GM12874 (cell line): Measurements from ENCODE around the gene P2RX7.

Source experiments
- TF ChIP-seq, protein P1 (sequence below): IDR thresholded peaks from 2 replicates; pipeline ENCODE4 v1.5.1; 2011; ENCODE audit warnings: low read depth, mild to moderate bottlenecking, control low read depth, low read length, moderate library complexity; ENCODE audit not compliant: insufficient read depth

P2RX7 gene

GRCh38 chr12:121217761-121218160 is 85.1 kb downstream of the P2RX7 start:
- TF ChIP-seq, protein P1, sequence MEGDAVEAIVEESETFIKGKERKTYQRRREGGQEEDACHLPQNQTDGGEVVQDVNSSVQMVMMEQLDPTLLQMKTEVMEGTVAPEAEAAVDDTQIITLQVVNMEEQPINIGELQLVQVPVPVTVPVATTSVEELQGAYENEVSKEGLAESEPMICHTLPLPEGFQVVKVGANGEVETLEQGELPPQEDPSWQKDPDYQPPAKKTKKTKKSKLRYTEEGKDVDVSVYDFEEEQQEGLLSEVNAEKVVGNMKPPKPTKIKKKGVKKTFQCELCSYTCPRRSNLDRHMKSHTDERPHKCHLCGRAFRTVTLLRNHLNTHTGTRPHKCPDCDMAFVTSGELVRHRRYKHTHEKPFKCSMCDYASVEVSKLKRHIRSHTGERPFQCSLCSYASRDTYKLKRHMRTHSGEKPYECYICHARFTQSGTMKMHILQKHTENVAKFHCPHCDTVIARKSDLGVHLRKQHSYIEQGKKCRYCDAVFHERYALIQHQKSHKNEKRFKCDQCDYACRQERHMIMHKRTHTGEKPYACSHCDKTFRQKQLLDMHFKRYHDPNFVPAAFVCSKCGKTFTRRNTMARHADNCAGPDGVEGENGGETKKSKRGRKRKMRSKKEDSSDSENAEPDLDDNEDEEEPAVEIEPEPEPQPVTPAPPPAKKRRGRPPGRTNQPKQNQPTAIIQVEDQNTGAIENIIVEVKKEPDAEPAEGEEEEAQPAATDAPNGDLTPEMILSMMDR: no peak

DNA sequence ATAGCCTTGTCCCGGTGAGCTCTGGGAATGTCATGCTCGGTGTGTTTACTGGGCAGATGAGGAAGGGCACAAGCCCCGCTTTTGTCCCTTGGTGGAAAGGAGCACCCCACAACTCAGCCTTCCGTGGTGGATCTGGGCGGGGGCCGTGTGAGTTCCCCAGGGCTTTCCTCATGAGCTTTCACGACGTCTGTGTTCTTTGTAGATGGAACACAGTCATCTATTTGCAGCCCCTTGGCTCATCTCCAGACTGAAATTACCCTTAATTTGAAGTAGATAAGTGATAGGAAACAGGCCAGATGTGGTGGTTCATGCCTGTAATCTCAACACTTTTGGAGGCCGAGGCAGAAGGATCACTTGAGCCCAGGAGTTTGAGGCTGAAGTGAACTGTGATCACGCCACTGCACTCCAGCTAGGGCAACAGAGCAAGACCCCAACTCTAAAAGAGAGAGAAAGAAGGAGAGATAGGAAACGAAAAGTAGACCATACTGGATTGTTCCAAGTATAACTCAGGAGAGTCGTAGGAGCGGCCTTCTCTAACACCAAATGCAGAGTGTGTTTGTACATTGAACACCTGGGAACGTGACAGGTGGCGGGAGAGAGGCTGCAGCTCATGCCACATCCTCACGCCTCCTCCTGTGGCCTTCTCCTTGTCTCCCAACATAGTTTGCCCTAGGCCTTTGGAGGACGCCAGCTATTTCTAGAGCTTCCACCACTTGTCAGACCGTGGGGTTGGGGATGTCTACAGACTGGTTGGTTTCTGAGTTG is 86.1 kb downstream of the P2RX7 start:
- TF ChIP-seq, protein P1: no peak

DNA sequence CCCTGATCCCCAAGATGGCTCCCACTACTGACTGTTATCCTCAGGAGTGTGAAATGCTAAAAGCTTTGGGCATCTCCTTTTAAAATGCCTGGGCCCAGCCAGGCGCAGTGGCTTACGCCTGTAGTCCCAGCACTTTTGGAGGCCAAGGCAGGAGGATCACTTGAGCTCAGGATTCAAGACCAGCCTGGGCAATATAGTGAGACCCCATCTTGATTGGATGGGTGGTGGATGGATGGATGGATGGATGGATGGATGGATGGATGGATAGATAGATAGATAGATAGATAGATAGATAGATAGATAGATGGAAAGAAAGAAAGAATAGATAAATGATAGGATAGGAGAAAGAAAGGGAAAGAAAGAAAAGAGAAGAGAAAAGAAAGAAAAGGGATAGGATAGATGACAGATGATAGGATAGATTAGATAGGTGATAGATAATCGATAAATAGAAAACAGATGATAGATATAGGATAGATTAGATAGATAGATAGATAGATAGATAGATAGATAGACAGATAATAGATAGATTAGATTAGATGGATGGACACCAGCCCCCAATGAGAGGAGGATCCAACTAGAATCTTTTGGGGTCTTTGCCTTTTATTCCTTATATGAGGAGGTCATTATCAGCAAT is 86.8 kb downstream of the P2RX7 start:
- TF ChIP-seq, protein P1: no peak

DNA sequence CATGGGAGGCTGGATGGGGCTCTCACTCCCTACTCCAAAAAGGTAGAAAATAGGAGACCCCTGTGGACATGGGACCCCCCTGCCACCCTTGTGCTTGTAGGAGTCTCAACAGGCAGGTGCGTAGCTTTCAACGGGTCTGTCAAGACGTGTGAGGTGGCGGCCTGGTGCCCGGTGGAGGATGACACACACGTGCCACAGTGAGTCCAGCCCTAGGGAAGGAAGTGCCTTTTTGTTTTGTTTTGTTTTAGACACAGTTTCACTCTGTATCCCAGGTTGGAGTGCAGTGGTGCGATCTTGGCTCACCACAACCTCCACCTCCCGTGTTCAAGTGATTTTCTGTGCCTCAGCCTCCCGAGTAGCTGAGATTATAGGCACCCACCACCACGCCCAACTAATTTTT is 90.2 kb downstream of the P2RX7 start:
- TF ChIP-seq, protein P1: no peak

DNA sequence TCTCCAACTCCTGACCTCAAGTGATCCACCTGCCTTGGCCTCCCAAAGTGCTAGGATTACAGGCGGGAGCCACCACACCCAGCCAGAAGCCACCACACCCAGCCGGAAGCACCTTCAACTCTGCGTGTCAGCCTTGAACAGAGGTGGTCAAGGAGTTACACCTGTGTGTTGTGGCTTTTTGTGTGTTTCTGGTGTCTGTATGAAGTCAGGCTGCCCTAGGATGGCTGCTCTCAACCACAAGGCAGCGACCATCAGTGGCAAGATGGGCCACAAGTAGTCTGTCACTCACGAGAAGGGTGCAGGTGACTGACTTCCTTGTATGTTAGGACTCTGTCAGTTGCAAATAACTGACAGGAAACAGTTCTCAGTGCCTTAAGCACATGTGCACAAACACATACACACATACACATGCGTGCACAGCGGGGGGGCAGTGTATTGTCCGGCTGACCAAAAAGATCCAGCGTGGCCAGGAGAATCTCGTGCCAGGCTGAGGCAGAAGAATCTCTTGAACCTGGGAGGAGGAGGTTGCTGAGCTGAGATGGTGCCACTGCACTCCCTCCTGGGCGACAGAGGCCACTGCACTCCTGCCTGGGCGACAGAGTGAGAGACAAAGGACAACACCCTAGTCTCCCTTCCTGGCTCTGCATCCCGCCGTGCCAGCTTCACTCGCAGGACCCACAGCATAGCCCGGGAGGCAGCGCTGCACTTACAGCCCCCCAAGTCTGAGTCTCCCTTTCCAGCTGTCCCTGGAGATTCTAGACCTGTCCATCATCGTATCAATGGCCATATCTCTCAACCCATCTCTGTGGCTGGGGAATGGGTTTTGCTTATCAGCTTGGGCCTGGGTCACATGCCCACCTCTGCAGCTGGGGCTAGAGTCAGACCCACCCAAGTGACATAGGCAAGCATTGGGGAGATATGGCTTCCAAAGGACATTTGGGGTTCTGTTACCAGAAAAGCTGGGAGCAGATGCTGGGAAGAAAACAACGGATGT is 90.9 kb downstream of the P2RX7 start:
- TF ChIP-seq, protein P1: peak; percentile 64

DNA sequence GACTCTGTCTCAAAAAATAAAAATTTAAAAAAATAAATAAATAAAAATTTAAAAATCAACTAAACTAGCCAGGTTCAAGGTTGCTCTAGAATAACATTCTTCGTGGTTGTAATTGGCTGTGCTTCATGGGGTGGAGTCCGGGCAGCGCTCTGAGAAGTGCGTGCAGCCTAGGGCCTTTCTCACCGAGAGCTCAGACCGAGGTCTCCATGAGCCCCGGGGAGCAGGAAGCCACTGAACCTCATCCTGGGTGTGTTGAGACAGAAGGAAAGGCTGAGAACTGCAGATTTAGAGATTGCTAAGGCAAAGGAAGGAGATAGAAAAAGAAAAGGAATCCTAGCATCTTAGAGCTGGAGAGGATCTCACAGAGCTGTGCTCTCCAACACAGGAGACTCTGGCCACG is 91.9 kb downstream of the P2RX7 start:
- TF ChIP-seq, protein P1: no peak

DNA sequence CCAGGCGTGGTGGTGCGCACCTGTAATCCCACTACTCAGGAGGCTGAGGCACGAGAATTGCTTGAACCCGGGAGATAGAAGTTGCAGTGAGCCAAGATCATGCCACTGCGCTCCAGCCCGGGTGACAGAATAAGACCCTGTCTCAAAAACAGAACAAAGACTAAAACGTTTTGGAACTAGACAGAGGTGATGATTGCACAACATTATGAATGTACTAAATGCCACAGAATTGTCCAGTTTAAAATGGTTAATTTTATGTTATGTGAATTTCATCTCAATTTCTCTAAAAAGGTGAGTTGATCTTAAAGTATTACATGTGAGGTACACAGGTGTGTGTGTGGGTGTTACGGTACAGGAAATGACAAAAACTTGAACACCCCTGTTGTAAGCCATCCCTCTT is 93.7 kb downstream of the P2RX7 start:
- TF ChIP-seq, protein P1: no peak
